Stimulated activated CD8-positive, alpha-beta memory T cell treated with anti-CD3 and anti-CD28 coated beads, Interleukin-12 subunit alpha, Interleukin-12 subunit beta, amount 100 ng/mL, for 24 hours (primary cell): ENCODE measurements around the gene PSENEN.

Experiments used
- DNase-seq: peaks from one replicate; pipeline ENCODE4 v3.0.0-alpha.2; 2020; ENCODE audit errors: extremely low read depth

PSENEN gene

GRCh38 chr19:35773020-35773806 is 27.8 kb downstream of the PSENEN start:
- DNase-seq, result no peak

DNA sequence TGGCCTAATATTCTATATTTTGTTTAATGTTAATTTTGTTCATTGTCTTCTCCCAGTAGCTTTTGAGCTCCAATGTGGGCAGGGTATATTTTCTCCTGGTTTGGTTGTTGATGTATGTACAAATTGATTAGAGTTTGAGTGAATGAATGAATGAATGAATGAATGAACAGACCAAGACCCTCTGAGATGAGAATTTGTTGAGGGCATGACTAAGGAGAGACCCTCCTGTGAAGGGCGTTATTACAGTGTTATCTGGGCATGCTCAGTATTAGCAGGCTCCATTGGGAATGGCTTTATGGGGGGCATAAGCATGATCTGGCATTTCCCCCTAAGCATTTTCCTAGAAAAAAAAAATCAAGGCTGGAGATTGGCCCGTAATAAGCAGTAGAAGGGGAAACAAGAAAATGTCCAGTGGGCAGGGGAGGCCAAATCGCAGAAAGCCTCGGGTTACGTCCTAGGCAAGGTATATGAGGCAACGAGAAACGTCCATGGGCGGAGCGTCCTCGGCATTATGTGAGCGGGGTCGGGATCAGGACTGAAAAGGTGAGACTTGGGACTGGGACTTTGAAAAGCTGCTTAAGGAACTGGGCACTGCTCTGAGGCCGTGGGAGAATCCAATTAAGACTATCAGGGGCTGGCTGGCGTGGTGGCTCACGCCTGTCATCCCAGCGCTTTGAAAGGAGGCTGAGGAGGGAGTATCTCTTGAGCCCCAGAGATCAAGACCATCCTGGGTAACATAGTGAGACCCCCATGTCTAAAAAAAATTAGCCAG is 29.0 kb downstream of the PSENEN start:
- DNase-seq, result no peak

- DNase-seq, result no peak
Measured at GRCh38 chr19:35775046-35775297, 29.5 kb downstream of the PSENEN start.

GRCh38 chr19:35775298-35776101 is 30.0 kb downstream of the PSENEN start, which contains the start of gene ARHGAP33:
ARHGAP33 (plus strand) TSS chr19:35775564; CDS start chr19:35775659, 95 bp downstream.
- DNase-seq, result peak; percentile 97

DNA sequence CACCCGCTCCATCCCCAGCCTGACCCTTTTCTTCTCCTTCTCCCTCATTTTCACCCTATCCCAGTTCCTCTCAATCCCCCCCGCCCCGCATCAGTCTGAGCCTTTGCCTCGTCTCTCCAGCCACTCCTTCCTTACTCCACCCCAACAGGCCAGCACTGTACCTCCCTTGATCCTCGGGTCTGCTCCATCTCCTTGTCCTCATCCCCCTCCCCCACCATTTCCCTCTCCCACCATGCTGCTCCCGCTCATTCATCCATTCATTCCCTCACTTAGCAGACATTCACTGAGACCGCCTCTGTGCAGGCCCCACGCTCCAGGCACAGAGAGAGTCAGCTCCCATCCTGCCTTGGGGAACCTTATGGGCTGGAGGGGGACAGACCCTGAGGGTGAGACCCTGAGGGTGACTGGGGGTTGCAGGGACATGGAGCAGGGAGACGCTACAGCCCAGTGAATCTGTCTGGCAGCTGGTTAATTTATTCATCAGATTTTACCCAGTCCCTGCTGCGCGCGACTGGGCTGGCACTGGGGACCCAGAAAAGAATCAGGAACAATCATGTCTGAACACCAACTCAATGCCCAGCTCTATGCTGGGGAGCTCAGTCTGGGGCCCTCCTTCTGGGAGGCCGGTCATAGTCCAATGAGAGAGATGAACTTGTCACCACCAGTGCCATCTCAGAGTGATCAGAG is 30.8 kb downstream of the PSENEN start:
- DNase-seq, result no peak

DNA sequence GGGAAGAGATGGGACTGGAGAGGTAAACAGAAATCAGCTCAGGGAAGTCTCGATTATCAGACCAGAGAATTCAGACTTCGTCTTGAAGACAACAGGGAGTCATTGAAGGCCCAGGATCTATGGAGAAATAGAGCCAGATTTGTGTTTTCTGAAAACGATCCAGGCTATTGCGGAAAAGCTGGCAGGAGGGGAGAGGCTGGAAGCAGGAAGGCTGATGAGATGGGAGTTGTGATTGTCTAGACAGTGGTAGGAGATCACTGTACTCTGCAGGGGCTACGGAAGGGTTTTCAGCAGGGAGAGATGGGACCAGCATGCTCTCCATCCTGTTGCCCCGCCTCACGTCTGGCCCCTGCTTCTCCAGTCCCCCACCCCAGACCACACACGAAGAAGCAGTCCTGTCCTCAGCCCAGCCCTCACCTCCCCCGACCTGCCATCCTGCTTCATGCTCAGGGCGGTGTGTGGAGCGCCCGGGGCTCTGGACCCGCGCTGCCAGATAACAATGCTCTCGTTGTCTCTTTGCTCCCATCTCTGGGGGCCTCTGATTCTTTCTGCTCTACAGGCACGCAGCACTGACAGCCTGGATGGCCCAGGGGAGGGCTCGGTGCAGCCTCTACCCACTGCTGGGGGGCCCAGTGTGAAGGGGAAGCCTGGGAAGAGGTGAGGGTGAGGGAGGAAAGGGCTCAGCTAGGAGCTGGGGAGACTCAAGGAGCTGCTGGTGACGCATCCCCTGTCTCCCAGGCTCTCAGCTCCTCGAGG is 31.8 kb downstream of the PSENEN start:
- DNase-seq, result no peak

- no peak for DNase-seq
Measured at GRCh38 chr19:35777961-35778360, 32.5 kb downstream of the PSENEN start.

- no peak for DNase-seq
Measured at GRCh38 chr19:35779033-35779432, 33.6 kb downstream of the PSENEN start.

DNA sequence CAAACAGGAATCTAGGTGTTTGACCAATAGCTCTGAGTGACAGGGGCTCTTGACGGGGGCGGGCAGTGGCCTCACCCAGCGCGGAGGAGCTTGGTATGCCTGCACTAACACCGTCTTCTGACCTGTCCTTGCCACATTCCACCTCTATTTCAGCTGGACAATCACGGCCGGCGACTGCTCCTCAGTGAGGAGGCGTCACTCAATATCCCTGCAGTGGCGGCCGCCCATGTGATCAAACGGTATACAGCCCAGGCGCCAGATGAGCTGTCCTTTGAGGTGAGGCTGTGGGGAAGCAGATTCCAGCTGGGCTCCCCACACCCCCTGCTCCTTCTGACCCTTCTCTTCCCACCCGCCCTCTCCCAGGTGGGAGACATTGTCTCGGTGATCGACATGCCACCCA is 34.6 kb downstream of the PSENEN start:
- no peak for DNase-seq

GRCh38 chr19:35780717-35781116 is 35.3 kb downstream of the PSENEN start:
- DNase-seq, result no peak

DNA sequence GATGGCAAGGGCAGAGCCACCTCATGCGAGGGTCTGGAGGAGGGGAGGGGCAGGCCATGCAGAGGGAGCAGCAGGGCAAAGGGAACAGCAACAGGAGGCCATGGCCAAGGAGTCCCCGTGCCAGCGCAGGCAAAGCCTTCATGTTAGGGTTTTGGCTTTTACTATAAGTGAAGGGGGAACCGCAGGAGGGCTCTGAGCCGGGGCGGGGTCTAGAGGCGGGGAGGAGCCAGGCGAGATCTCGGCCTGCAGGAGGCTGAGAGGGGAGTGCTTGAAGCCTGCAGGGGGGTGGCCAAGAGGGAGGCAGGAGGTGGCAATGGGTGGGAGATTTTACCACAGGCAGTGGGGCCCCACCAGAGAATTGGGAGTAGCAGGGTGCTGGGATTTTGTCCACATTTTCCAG is 36.2 kb downstream of the PSENEN start:
- no peak for DNase-seq

DNA sequence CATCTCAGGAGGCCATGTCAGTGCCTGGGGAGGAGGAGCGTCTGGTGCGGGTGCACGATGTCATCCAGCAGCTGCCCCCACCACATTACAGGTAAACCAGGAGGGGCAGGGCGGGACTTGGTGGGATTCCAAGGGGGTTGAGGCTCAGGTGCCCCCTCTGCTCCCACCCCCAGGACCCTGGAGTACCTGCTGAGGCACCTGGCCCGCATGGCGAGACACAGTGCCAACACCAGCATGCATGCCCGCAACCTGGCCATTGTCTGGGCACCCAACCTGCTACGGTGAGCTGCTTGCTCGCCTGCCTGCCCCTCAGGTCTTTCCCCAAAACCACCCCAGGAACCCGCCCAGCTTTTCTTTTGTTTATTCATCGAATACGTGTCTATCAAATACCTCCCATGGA is 37.1 kb downstream of the PSENEN start:
- no peak for DNase-seq

DNA sequence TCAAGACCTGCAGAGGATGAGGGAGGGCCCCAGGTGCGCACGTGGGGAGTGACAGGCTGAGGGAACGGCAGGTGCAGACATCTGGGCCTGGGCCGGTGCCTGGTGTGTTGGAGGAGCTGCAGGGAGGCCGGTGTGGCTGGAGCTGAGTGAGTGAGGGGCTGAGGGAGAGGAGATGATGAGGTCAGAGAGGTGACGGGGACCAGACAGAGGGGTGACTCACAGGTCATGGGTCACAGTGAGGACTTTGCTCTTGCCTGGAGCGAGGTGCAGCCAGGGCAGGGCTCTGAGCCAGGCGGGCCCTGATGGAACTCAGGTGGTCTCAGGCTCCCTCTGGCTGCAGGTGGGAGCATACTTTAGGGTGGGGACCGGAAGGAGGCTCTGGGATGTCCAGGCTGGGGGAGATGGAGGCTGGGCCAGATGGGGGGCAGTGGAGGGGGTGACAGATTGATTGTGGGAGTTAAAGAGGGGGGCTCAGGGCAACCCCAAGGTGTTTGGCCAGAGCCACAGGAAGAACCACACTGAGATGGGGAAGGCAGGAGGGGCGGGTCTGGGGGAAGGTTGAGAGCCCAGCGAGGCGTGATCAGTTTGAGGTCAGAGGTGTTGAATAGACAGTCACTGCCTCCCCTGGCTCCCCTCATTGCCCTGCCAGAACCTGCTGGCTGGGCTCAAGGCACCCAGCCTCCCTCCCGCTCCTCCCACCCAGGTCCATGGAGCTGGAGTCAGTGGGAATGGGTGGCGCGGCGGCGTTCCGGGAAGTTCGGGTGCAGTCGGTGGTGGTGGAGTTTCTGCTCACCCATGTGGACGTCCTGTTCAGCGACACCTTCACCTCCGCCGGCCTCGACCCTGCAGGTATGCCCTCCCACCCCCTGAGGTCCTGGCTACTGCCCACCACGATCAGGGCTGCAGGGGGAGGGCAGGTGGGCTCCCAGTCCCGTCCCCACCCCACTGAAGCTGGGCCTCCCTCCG is 38.3 kb downstream of the PSENEN start:
- no peak for DNase-seq

GRCh38 chr19:35784503-35785338 is 39.3 kb downstream of the PSENEN start:
- DNase-seq, result no peak

DNA sequence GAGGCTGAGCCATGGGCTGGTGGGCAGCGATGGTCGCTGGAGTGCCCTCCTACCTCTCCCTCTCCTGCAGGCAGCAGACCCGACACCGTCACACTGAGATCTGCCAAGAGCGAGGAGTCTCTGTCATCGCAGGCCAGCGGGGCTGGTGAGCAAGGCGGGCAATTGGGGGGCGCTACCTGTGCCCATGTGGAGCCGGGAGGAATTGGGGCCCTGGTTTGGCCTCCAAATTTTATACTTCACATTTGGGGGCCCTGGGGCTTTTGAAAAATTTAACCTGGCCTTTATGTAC is 39.8 kb downstream of the PSENEN start:
- no peak for DNase-seq

DNA sequence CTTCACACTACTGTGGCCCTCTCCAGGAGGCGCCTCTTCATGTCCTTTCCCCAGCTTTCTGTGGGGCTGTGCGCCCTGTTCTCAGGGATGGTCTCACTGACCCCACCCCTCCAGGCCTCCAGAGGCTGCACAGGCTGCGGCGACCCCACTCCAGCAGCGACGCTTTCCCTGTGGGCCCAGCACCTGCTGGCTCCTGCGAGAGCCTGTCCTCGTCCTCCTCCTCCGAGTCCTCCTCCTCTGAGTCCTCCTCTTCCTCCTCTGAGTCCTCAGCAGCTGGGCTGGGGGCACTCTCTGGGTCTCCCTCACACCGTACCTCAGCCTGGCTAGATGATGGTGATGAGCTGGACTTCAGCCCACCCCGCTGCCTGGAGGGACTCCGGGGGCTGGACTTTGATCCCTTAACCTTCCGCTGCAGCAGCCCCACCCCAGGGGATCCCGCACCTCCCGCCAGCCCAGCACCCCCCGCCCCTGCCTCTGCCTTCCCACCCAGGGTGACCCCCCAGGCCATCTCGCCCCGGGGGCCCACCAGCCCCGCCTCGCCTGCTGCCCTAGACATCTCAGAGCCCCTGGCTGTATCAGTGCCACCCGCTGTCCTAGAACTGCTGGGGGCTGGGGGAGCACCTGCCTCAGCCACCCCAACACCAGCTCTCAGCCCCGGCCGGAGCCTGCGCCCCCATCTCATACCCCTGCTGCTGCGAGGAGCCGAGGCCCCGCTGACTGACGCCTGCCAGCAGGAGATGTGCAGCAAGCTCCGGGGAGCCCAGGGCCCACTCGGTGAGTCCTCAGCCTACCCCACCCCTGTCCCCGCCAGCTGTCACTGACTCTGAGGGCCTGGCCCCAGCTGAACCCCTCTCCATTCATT is 41.1 kb downstream of the PSENEN start:
- DNase-seq, result no peak

DNA sequence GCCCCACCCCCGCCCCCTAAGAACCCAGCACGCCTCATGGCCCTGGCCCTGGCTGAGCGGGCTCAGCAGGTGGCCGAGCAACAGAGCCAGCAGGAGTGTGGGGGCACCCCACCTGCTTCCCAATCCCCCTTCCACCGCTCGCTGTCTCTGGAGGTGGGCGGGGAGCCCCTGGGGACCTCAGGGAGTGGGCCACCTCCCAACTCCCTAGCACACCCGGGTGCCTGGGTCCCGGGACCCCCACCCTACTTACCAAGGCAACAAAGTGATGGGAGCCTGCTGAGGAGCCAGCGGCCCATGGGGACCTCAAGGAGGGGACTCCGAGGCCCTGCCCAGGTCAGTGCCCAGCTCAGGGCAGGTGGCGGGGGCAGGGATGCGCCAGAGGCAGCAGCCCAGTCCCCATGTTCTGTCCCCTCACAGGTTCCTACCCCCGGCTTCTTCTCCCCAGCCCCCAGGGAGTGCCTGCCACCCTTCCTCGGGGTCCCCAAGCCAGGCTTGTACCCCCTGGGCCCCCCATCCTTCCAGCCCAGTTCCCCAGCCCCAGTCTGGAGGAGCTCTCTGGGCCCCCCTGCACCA is 41.9 kb downstream of the PSENEN start:
- no peak for DNase-seq
